ENCODE results near the gene DNAJC21.

The DNAJC21 gene

GRCh38 chr5:34929134-34929719, at the start of gene DNAJC21:
DNAJC21 (plus strand) TSS chr5:34929559; CDS start chr5:34929820, 261 bp downstream.
- no peak; the same call in 1 of the 2 replicates for TF ChIP-seq CTCF (conservative IDR thresholded peaks at IDR 0.05)
- peak within 1 kb of the TSS; percentile 95 for H3K27ac ChIP-seq

- TF ChIP-seq CTCF (conservative IDR thresholded peaks at IDR 0.05): no peak
- no peak overlapping the region for H3K27ac ChIP-seq
Measured at GRCh38 chr5:34881246-34881645, 48.1 kb upstream of the DNAJC21 start.

- H3K27ac ChIP-seq: no peak overlapping the region
- TF ChIP-seq CTCF (conservative IDR thresholded peaks at IDR 0.05): no peak
Measured at GRCh38 chr5:34886392-34887119, 42.8 kb upstream of the DNAJC21 start.

GRCh38 chr5:34889394-34889793, 40.0 kb upstream of the DNAJC21 start:
- no peak overlapping the region for H3K27ac ChIP-seq
- no peak for TF ChIP-seq CTCF (conservative IDR thresholded peaks at IDR 0.05)

GRCh38 chr5:34891981-34892380, 37.4 kb upstream of the DNAJC21 start:
- TF ChIP-seq CTCF (conservative IDR thresholded peaks at IDR 0.05): no peak
- no peak overlapping the region for H3K27ac ChIP-seq

GRCh38 chr5:34892414-34892813, 36.9 kb upstream of the DNAJC21 start:
- H3K27ac ChIP-seq: no peak overlapping the region
- no peak for TF ChIP-seq CTCF (conservative IDR thresholded peaks at IDR 0.05)

- no peak overlapping the region for H3K27ac ChIP-seq
- TF ChIP-seq CTCF (conservative IDR thresholded peaks at IDR 0.05): no peak
Measured at GRCh38 chr5:34894716-34895115, 34.6 kb upstream of the DNAJC21 start.

All from VCaP (cell line).